Loucy (cell line): ENCODE measurements around the gene OSGEP.
A peak's percentile ranks its signal among the peaks of the same experiment; 100 is the strongest.

Source experiments
- H2AFZ ChIP-seq: fragments of 200-600 bp; sonication (generic); 2 replicates; pipeline ENCODE4 v1.6.0; 2016; ENCODE audit warnings: antibody characterized with exemption, mild to moderate bottlenecking, low read length, moderate library complexity
- H3F3A ChIP-seq: fragments of 200-600 bp; 2 replicates; pipeline ENCODE4 v1.6.0; 2016; ENCODE audit warnings: antibody characterized with exemption, low read depth, mild to moderate bottlenecking
- H3K27me3 ChIP-seq: fragments of 200-600 bp; sonication (generic); 2 replicates; pipeline ENCODE4 v1.6.1; 2014; ENCODE audit warnings: low read length, mild to moderate bottlenecking; ENCODE audit not compliant: insufficient read depth, poor library complexity, severe bottlenecking
- H3K36me3 ChIP-seq: fragments of 200-600 bp; sonication (generic); 2 replicates; pipeline ENCODE4 v1.6.1; 2016; ENCODE audit warnings: low read length; ENCODE audit not compliant: insufficient read depth
- H3K4me1 ChIP-seq: fragments of 200-600 bp; sonication (generic); 2 replicates; pipeline ENCODE4 v1.5.1; 2014; ENCODE audit warnings: low read length, mild to moderate bottlenecking; ENCODE audit not compliant: insufficient read depth, poor library complexity, severe bottlenecking
- H3K4me2 ChIP-seq: fragments of 200-600 bp; sonication (generic); 2 replicates; pipeline ENCODE4 v1.6.0; 2014; ENCODE audit warnings: antibody characterized with exemption, low read length, low read depth, mild to moderate bottlenecking; ENCODE audit not compliant: poor library complexity, severe bottlenecking
- H3K4me3 ChIP-seq: fragments of 200-600 bp; sonication (generic); 2 replicates; pipeline ENCODE4 v1.5.1; 2014; ENCODE audit warnings: low read length, mild to moderate bottlenecking, mixed read lengths; ENCODE audit not compliant: poor library complexity, severe bottlenecking
- H3K79me2 ChIP-seq: fragments of 200-600 bp; sonication (generic); 2 replicates; pipeline ENCODE4 v1.6.1; 2014; ENCODE audit warnings: low read length; ENCODE audit not compliant: insufficient read depth
- H3K9ac ChIP-seq: fragments of 200-600 bp; sonication (generic); 2 replicates; pipeline ENCODE4 v1.6.0; 2014; ENCODE audit warnings: mild to moderate bottlenecking, low read depth, low read length, moderate library complexity; ENCODE audit not compliant: poor library complexity, severe bottlenecking
- H3K9me2 ChIP-seq: fragments of 200-600 bp; sonication (generic); replicated peaks from 2 replicates; pipeline ENCODE4 v1.6.1; 2016; ENCODE audit warnings: low read depth, low read length, mixed read lengths
- H3K9me3 ChIP-seq: fragments of 200-600 bp; sonication (generic); 2 replicates; pipeline ENCODE4 v1.6.1; 2014; ENCODE audit warnings: mild to moderate bottlenecking, antibody characterized with exemption, low read length, low read depth; ENCODE audit not compliant: insufficient read depth
- H4K20me1 ChIP-seq: fragments of 200-600 bp; sonication (generic); 2 replicates; pipeline ENCODE4 v1.6.0; 2014; ENCODE audit warnings: antibody characterized with exemption, low read length, mild to moderate bottlenecking; ENCODE audit not compliant: insufficient read depth, poor library complexity, severe bottlenecking
- EZH2phosphoT487 ChIP-seq: fragments of 200-600 bp; IDR thresholded peaks from 2 replicates; pipeline ENCODE4 v1.6.1; 2018; ENCODE audit warnings: antibody characterized with exemption, mild to moderate bottlenecking, moderate library complexity, borderline replicate concordance
- TF ChIP-seq, protein P1 (sequence below): fragments of 200-600 bp; sonication (generic); conservative IDR thresholded peaks from 2 replicates; pipeline ENCODE4 v1.5.1; 2014; ENCODE audit warnings: mild to moderate bottlenecking, antibody characterized with exemption, low read length

OSGEP gene

GRCh38 chr14:20415782-20416206, 38.8 kb downstream of the OSGEP start:
- H3K4me3 ChIP-seq, result peak overlapping the region; percentile 32
- peak overlapping the region; percentile 85 for H2AFZ ChIP-seq
- H3K9ac ChIP-seq, result peak overlapping the region; percentile 57
- no peaks in the 10 kb centered on the region for H3F3A ChIP-seq
- no peaks in the 10 kb centered on the region for H3K27me3 ChIP-seq
- no peak for TF ChIP-seq EZH2phosphoT487
- TF ChIP-seq, protein P1, sequence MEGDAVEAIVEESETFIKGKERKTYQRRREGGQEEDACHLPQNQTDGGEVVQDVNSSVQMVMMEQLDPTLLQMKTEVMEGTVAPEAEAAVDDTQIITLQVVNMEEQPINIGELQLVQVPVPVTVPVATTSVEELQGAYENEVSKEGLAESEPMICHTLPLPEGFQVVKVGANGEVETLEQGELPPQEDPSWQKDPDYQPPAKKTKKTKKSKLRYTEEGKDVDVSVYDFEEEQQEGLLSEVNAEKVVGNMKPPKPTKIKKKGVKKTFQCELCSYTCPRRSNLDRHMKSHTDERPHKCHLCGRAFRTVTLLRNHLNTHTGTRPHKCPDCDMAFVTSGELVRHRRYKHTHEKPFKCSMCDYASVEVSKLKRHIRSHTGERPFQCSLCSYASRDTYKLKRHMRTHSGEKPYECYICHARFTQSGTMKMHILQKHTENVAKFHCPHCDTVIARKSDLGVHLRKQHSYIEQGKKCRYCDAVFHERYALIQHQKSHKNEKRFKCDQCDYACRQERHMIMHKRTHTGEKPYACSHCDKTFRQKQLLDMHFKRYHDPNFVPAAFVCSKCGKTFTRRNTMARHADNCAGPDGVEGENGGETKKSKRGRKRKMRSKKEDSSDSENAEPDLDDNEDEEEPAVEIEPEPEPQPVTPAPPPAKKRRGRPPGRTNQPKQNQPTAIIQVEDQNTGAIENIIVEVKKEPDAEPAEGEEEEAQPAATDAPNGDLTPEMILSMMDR, result peak; percentile 83
- H3K9me2 ChIP-seq, result no peaks in the 10 kb centered on the region
- H4K20me1 ChIP-seq, result peaks cover 4% of the 10 kb centered on the region
- peaks cover 29% of the 10 kb centered on the region for H3K79me2 ChIP-seq
- peaks cover 28% of the 10 kb centered on the region for H3K4me1 ChIP-seq
- no peaks in the 10 kb centered on the region for H3K36me3 ChIP-seq
- H3K4me2 ChIP-seq, result peak overlapping the region; percentile 56
- H3K9me3 ChIP-seq, result no peaks in the 10 kb centered on the region

GRCh38 chr14:20413744-20414082, 40.9 kb downstream of the OSGEP start:
- Histone ChIP-seq H3K4me3 (peak overlapping the region; percentile 97), H3K79me2 (peaks cover 35% of the 10 kb centered on the region), H3K9me2 (no peaks in the 10 kb centered on the region), H3K9me3 (no peaks in the 10 kb centered on the region), H2AFZ (peak overlapping the region; percentile 95), H3F3A (no peaks in the 10 kb centered on the region), H4K20me1 (peaks cover 4% of the 10 kb centered on the region), H3K4me2 (peak overlapping the region; percentile 75), H3K36me3 (no peaks in the 10 kb centered on the region), H3K4me1 (peaks cover 28% of the 10 kb centered on the region), H3K27me3 (no peaks in the 10 kb centered on the region), H3K9ac (peak overlapping the region; percentile 87)
- TF ChIP-seq, protein P1, result no peak
- TF ChIP-seq EZH2phosphoT487, result no peak

DNA sequence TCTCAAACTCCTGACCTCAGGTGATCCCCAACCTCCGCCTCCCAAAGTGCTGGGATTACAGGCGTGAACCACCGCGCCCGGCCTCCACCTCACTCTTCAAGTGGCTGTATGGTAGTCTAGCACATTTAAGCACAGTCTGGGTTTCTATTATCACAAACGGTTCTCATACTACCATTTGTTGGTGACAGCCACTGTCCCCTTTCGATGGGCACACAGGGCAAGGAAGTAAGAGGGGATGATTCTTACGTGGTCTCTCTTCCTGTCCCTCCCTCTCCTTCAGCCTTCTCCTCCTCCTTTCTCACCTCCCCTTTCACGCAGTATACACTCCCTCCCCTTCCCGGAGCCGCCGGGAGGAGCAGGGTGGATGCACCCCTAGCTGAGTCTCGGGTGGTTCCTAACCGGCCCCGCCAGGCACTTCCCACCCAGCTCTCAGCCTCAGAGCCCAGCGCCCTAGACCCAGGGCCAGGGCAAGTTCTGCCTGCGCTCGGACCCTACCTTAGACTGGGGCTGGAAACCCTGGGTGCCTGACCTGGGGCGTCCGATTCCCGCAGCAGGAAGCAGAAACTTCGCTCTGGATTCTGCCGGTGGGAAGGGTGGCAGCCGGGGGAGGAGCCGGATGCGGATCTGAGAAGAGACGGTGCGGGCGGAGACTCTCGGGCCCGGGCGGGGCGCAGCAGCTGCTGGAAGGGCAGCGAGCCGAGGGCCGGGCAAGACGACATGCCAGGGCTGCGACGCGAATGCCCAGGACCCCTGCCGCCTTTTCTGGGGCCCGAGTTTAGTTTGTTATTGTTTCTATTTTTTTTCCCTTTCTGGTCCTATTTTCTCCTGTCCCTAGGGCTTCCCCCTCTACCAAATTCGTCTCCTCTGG, 41.5 kb downstream of the OSGEP start, which contains the start of gene TEP1:
TSS of gene TEP1 (minus strand) at position 626 of the 868 bp plus-strand sequence. CDS start 5,062 bp downstream, outside the sequence.
- Histone ChIP-seq H3K79me2 (peaks cover 35% of the 10 kb centered on the region), H3K4me3 (peak within 1 kb of the TSS; percentile 97), H4K20me1 (peaks cover 4% of the 10 kb centered on the region), H3K9me3 (no peaks in the 10 kb centered on the region), H3F3A (no peaks in the 10 kb centered on the region), H3K36me3 (peaks cover 3% of the 10 kb centered on the region; the same call in 1 of the 2 replicates), H3K4me1 (peaks cover 28% of the 10 kb centered on the region), H3K27me3 (no peaks in the 10 kb centered on the region), H3K9me2 (no peaks in the 10 kb centered on the region), H2AFZ (peak within 1 kb of the TSS; percentile 95), H3K4me2 (peak within 1 kb of the TSS; percentile 75), H3K9ac (peak within 1 kb of the TSS; percentile 87)
- no peak for TF ChIP-seq EZH2phosphoT487
- TF ChIP-seq, protein P1, result no peak
